ENCODE data around the gene NPC2. TPM values are rescaled to one million over a fixed set of nuclear protein-coding genes. Genes with fewer than 3 reads are reported as not detected.

The NPC2 gene
- total RNA-seq, 2 donors from 2014 or later: 406 to 455 TPM

DNA sequence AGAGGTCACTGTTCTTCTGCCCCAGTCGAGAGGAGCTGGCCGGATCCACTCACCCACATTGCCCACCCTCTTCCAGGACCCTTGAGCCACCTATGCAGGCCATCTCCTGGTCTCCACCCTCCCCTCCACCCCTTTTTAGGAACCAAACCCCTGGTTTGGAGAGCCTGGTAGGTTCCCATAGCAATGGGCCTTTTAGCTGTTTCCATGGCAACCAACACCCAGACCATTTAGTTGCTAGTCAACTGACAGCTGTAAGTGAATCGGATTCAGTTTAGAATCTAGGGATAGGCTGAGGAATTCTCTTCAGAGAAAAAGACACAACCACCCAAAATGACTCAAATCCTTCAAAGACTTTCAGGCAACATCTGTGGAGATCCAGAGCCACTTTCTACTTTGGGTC, 16.5 kb downstream of the NPC2 start:
- Histone ChIP-seq H3K4me1 (ENCODE audit: control insufficient read depth in 1 of 2, low read depth in 2 of 2) (peaks cover 0 to 27% of the 10 kb centered on the region in 2 donors), H3K36me3 (peaks cover 29% of the 10 kb centered on the region), H3K27me3 (replicated peaks; ENCODE audit: insufficient read depth) (no peaks in the 10 kb centered on the region), H3K9me3 (no peaks in the 10 kb centered on the region), H3K4me3 (no peak overlapping the region), H3K27ac (peak overlapping the region; percentile 42 to 55)
- ATAC-seq (ENCODE audit: insufficient number of reproducible peaks, low FRiP score, low read depth) (no peak), DNase-seq (ENCODE audit: low spot score) (no peak)
- TF ChIP-seq, protein P1, sequence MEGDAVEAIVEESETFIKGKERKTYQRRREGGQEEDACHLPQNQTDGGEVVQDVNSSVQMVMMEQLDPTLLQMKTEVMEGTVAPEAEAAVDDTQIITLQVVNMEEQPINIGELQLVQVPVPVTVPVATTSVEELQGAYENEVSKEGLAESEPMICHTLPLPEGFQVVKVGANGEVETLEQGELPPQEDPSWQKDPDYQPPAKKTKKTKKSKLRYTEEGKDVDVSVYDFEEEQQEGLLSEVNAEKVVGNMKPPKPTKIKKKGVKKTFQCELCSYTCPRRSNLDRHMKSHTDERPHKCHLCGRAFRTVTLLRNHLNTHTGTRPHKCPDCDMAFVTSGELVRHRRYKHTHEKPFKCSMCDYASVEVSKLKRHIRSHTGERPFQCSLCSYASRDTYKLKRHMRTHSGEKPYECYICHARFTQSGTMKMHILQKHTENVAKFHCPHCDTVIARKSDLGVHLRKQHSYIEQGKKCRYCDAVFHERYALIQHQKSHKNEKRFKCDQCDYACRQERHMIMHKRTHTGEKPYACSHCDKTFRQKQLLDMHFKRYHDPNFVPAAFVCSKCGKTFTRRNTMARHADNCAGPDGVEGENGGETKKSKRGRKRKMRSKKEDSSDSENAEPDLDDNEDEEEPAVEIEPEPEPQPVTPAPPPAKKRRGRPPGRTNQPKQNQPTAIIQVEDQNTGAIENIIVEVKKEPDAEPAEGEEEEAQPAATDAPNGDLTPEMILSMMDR (IDR thresholded peaks at IDR 0.05): no peak

DNA sequence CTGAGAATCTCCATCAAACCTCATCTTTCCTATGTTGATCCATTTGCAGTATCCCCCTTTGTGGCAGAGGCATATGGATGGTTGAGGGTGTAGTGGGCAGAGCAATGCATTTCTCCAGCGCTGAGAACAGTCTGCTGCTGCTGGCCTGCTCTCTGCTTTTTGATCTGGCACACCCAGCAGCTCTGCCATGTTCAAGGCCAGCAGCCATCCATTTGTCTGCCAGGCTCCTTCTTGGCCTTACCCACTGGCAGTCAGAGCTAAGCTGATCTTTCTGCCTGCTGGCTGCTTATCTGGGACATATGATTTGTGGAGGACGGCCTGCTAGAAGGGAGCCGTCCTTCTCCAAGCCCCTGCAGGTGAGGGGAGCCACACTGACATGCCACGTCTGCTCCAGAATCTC, 17.0 kb downstream of the NPC2 start:
- H3K36me3 ChIP-seq: peaks cover 24% of the 10 kb centered on the region
- TF ChIP-seq, protein P1 (IDR thresholded peaks at IDR 0.05): no peak
- peaks cover 0 to 30% of the 10 kb centered on the region in 2 donors for H3K4me1 ChIP-seq (ENCODE audit: control insufficient read depth in 1 of 2, low read depth in 2 of 2)
- DNase-seq (ENCODE audit: low spot score) (no peak), ATAC-seq (ENCODE audit: insufficient number of reproducible peaks, low FRiP score, low read depth) (no peak)
- H3K9me3 ChIP-seq: no peaks in the 10 kb centered on the region
- H3K27ac ChIP-seq: peak overlapping the region; percentile 42 to 55
- H3K27me3 ChIP-seq (replicated peaks; ENCODE audit: insufficient read depth): no peaks in the 10 kb centered on the region
- no peak overlapping the region for H3K4me3 ChIP-seq

DNA sequence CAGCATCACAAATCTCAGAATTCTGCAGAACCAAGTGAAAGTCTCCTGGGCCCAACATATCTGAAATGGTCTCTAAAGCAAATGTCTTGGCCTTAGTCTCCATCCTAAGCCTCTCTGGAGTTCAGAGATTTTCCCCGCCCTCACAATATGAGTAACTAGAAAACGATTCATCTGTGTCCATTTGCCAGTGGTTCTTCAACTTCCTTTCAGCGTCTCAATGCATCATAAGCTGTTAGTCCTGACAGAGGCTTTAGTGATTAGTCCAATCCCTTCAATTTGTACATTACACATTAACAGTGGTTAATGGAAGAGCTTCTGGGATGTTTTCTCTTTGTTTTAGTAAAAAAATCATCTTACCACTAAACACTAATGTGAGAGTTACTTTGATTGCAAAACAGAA, 17.4 kb downstream of the NPC2 start:
- ATAC-seq (ENCODE audit: insufficient number of reproducible peaks, low FRiP score, low read depth): no peak
- peaks cover 2 to 34% of the 10 kb centered on the region in 2 donors for H3K4me1 ChIP-seq (ENCODE audit: control insufficient read depth in 1 of 2, low read depth in 2 of 2)
- H3K27me3 ChIP-seq (replicated peaks; ENCODE audit: insufficient read depth): no peaks in the 10 kb centered on the region
- DNase-seq (ENCODE audit: low spot score): no peak
- peaks cover 19% of the 10 kb centered on the region for H3K36me3 ChIP-seq
- H3K9me3 ChIP-seq: no peaks in the 10 kb centered on the region
- TF ChIP-seq, protein P1 (IDR thresholded peaks at IDR 0.05): no peak
- H3K4me3 ChIP-seq: no peak overlapping the region
- H3K27ac ChIP-seq: peak overlapping the region; percentile 55 to 61

DNA sequence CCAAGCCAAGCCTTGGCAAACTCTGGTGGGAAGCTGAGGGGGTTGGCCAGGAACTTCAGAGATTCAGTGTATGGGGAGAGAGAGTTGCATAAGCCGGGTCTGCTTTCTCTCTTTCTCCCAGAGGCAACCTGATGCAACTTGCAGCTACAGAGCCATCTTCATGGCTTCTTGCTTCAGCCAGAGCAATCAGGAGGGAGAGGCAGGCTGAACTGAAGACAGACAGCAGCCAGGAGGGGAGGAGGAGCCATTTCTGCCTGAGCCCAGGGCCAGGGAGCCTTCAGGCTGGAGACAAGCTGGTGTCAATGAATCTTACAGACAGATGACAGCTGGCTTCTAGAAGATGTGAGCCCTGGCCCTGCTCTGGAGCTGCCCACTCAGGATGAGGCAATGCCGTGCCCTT, 18.7 kb downstream of the NPC2 start:
- TF ChIP-seq, protein P1 (IDR thresholded peaks at IDR 0.05): no peak

DNA sequence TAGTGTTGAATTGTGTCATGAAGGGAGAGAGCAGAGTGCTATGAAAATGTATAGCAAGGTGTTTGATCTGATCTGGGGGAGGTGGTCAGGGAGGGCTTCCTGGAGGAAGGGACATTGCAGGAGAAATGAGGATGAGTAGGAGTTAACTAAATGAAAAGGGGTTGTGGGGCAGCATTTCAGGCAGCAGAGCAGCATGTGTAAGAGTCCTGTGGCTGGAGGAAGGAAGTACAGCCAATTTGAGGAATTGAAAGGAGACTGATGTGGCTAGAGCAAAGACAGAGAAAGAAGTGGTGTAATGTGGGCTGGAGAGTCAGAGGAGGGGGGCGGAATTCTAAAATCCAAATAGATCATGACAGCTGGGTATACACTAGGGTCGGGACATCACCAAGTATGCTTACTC, 20.5 kb downstream of the NPC2 start:
- Histone ChIP-seq H3K4me3 (no peak overlapping the region), H3K9me3 (no peaks in the 10 kb centered on the region), H3K27ac (no peak overlapping the region), H3K4me1 (ENCODE audit: control insufficient read depth in 1 of 2, low read depth in 2 of 2) (peaks cover 20 to 62% of the 10 kb centered on the region in 2 donors), H3K27me3 (replicated peaks; ENCODE audit: insufficient read depth) (no peaks in the 10 kb centered on the region), H3K36me3 (no peaks in the 10 kb centered on the region)
- DNase-seq (ENCODE audit: low spot score) (no peak), ATAC-seq (ENCODE audit: insufficient number of reproducible peaks, low FRiP score, low read depth) (no peak)
- TF ChIP-seq, protein P1 (IDR thresholded peaks at IDR 0.05): no peak

More for the DNA sequence above, 18.7 kb downstream of the NPC2 start:
- H3K4me3 ChIP-seq: no peak overlapping the region
- DNase-seq (ENCODE audit: low spot score) (no peak), ATAC-seq (ENCODE audit: insufficient number of reproducible peaks, low FRiP score, low read depth) (no peak)
- peaks cover 6% of the 10 kb centered on the region for H3K36me3 ChIP-seq
- peak overlapping the region in 1 of 2 donors; percentile 38 for H3K27ac ChIP-seq
- peaks cover 10 to 47% of the 10 kb centered on the region in 2 donors for H3K4me1 ChIP-seq (ENCODE audit: control insufficient read depth in 1 of 2, low read depth in 2 of 2)
- H3K27me3 ChIP-seq (replicated peaks; ENCODE audit: insufficient read depth): no peaks in the 10 kb centered on the region
- H3K9me3 ChIP-seq: no peaks in the 10 kb centered on the region

All from thoracic aorta (tissue), 2 donors.